Sigmoid colon (tissue), 4 donors: ENCODE data around the gene GALNT17.

ENCODE experiments used
- CTCF ChIP-seq, 4 experiments: fragments of 450-650 bp in 3 of 4; fragments of 200-600 bp in 1 of 4; IDR thresholded peaks; one replicate each; pipeline ENCODE4 v1.5.1; 2016 to 2019; ENCODE audit warnings: antibody characterized with exemption in 4 of 4, mild to moderate bottlenecking in 3 of 4, moderate library complexity in 2 of 4
- EP300 ChIP-seq, 4 donors: sonication (generic); formaldehyde crosslinking; IDR thresholded peaks; one replicate each; pipeline ENCODE4 v1.6.1; 2017; ENCODE audit warnings: antibody characterized with exemption in 4 of 4
- POLR2A ChIP-seq, 2 donors: fragments of 450-650 bp; IDR thresholded peaks; one replicate each; pipeline ENCODE4 v1.6.1; 2016; ENCODE audit warnings: antibody characterized with exemption in 2 of 2, mild to moderate bottlenecking in 2 of 2, moderate library complexity in 2 of 2
- POLR2AphosphoS5 ChIP-seq, 4 donors: sonication (generic); formaldehyde crosslinking; IDR thresholded peaks; one replicate each; pipeline ENCODE4 v1.6.1; 2017; ENCODE audit warnings: antibody characterized with exemption in 4 of 4

GRCh38 chr7:71511361-71511807, 379.4 kb downstream of the GALNT17 start:
- TF ChIP-seq CTCF (IDR thresholded peaks at IDR 0.05): no peak
- no peak for TF ChIP-seq EP300 (IDR thresholded peaks at IDR 0.05)
- TF ChIP-seq POLR2A (IDR thresholded peaks at IDR 0.05): no peak
- no peak for TF ChIP-seq POLR2AphosphoS5 (IDR thresholded peaks at IDR 0.05)
